CD8-positive, alpha-beta memory T cell (primary cell): ENCODE measurements around the gene SERTAD2. TPM values are rescaled to one million over a fixed set of nuclear protein-coding genes. Genes with fewer than 3 reads are reported as not detected.

Experiments used
- CTCF ChIA-PET: fragments of 350-600 bp; sonication (Branson Sonifier 250); formaldehyde crosslinking; loops from one replicate; lab custom pipeline; 2021; ENCODE audit warnings: antibody characterized with exemption; lab: Charles Lee
- POLR2A ChIA-PET: fragments of 350-600 bp; sonication (Branson Sonifier 250); formaldehyde crosslinking; loops from one replicate; lab custom pipeline; 2021; ENCODE audit warnings: antibody characterized with exemption; lab: Charles Lee
- DNase-seq, 5 donors: peaks; one replicate each; pipeline versions ENCODE4 v3.0.0 to v3.0.0-alpha.2; 2020 to 2022; ENCODE audit warnings: mixed read lengths in 1 of 5
- H3K27ac ChIP-seq: one replicate; pipeline ENCODE4 v1.7.0; 2013; ENCODE audit warnings: low read depth, mild to moderate bottlenecking, low read length, moderate library complexity
- H3K27me3 ChIP-seq: 2 replicates; pipeline ENCODE4 v1.7.0; 2013; ENCODE audit warnings: low read length, mild to moderate bottlenecking; ENCODE audit not compliant: insufficient read depth, poor library complexity, severe bottlenecking
- H3K36me3 ChIP-seq: 2 replicates; pipeline ENCODE4 v1.7.0; 2013; ENCODE audit warnings: mild to moderate bottlenecking, low read length, moderate library complexity; ENCODE audit not compliant: insufficient read depth
- H3K4me1 ChIP-seq: 2 replicates; pipeline ENCODE4 v1.7.0; 2013; ENCODE audit warnings: mild to moderate bottlenecking, low read length, moderate library complexity; ENCODE audit not compliant: insufficient read depth
- H3K4me3 ChIP-seq: 2 replicates; pipeline ENCODE4 v1.7.0; 2013; ENCODE audit warnings: mild to moderate bottlenecking, low read length
- H3K9me3 ChIP-seq: 2 replicates; pipeline ENCODE4 v1.7.0; 2013; ENCODE audit warnings: mild to moderate bottlenecking, low read length
- H3K27ac Mint-ChIP-seq, 8 donors: one replicate each; pipeline ENCODE4 v1.8.0; 2020 to 2021; ENCODE audit warnings: mixed read lengths in 8 of 8, mild to moderate bottlenecking in 6 of 8, inconsistent platforms in 3 of 8, moderate library complexity in 3 of 8
- H3K27me3 Mint-ChIP-seq, 2 donors: one replicate each; pipeline ENCODE4 v1.8.0; 2020 to 2021; ENCODE audit warnings: mixed read lengths in 2 of 2, mild to moderate bottlenecking in 1 of 2, moderate library complexity in 1 of 2
- H3K36me3 Mint-ChIP-seq, 3 donors: one replicate each; pipeline ENCODE4 v1.8.0; 2020 to 2021; ENCODE audit warnings: mixed read lengths in 3 of 3, inconsistent platforms in 1 of 3, mild to moderate bottlenecking in 1 of 3
- H3K4me1 Mint-ChIP-seq, 3 donors: one replicate each; pipeline ENCODE4 v1.8.0; 2020 to 2021; ENCODE audit warnings: mixed read lengths in 3 of 3, inconsistent platforms in 1 of 3, mild to moderate bottlenecking in 1 of 3
- H3K4me3 Mint-ChIP-seq, 7 donors: one replicate each; pipeline ENCODE4 v1.8.0; 2020 to 2021; ENCODE audit warnings: mixed read lengths in 7 of 7, mild to moderate bottlenecking in 6 of 7, moderate library complexity in 4 of 7, inconsistent platforms in 2 of 7
- H3K9me3 Mint-ChIP-seq, 5 donors: one replicate each; pipeline ENCODE4 v1.8.0; 2020 to 2022; ENCODE audit warnings: mixed read lengths in 5 of 5, mild to moderate bottlenecking in 3 of 5, moderate library complexity in 2 of 5, inconsistent platforms in 1 of 5
- polyA plus RNA-seq: library from polyadenylated mRNA; unstranded; fragments of 300-500 nt; fragmentation: Illumina TruSeq; gene quantifications from one replicate; pipeline ENCODE4 v1.2.3, GENCODE V29; 2021
- total RNA-seq, 2 experiments: library from RNA; stranded (reverse); gene quantifications; one replicate each; pipeline ENCODE4 v1.2.3, GENCODE V29; 2021

The SERTAD2 gene
- total and polyA plus RNA-seq, 3 experiments from 2014 or later, result 6.3 to 21.4 (median 20.6) TPM

GRCh38 chr2:64638502-64639120, 15.1 kb downstream of the SERTAD2 start:
- Histone ChIP-seq H3K4me3 (no peak overlapping the region), H3K36me3 (peaks cover 20% of the 10 kb centered on the region), H3K4me1 (peaks cover 68% of the 10 kb centered on the region), H3K27me3 (no peaks in the 10 kb centered on the region), H3K9me3 (no peaks in the 10 kb centered on the region), H3K27ac (no peak overlapping the region)
- peaks cover 3 to 34% (median 10%) of the 10 kb centered on the region in 3 donors for H3K36me3 Mint-ChIP-seq
- H3K9me3 Mint-ChIP-seq, result no peaks in the 10 kb centered on the region
- peaks cover 0 to 2% of the 10 kb centered on the region in 2 donors for H3K27me3 Mint-ChIP-seq
- no peak for DNase-seq
- H3K4me1 Mint-ChIP-seq, result peaks cover 64 to 80% (median 73%) of the 10 kb centered on the region in 3 donors
- ChIA-PET POLR2A (interaction anchor here (0.6 kb wide), 1 partner anchor 111 kb away, joined by 3 read pairs; no protein-coding TSS in a partner anchor), CTCF (interaction anchor here (4.9 kb wide), 1 partner anchor 15 kb away, joined by 17 read pairs; the partner anchor contains the start of gene SERTAD2)
- no peak overlapping the region for H3K4me3 Mint-ChIP-seq
- H3K27ac Mint-ChIP-seq, result peak overlapping the region in 4 of 8 donors; percentile 62 to 95 (median 77)

GRCh38 chr2:64637931-64638330, 15.8 kb downstream of the SERTAD2 start:
- H3K4me1 ChIP-seq, result peaks cover 63% of the 10 kb centered on the region
- H3K4me3 ChIP-seq, result no peak overlapping the region
- Mint-ChIP-seq H3K36me3 (peaks cover 3 to 41% (median 10%) of the 10 kb centered on the region in 3 donors), H3K9me3 (no peaks in the 10 kb centered on the region), H3K27me3 (peaks cover 0 to 2% of the 10 kb centered on the region in 2 donors), H3K4me1 (peaks cover 60 to 75% (median 68%) of the 10 kb centered on the region in 3 donors), H3K4me3 (peak overlapping the region in 2 of 7 donors; percentile 8 to 57), H3K27ac (peak overlapping the region in 7 of 8 donors; percentile 27 to 95 (median 82))
- H3K36me3 ChIP-seq, result peaks cover 24% of the 10 kb centered on the region
- H3K27ac ChIP-seq, result no peak overlapping the region
- ChIA-PET CTCF (interaction anchor here (1.2 to 4.9 kb wide), 3 partner anchors 8 to 30 kb away, joined by 4 to 17 read pairs (median 13); partner anchors contain the start of gene SERTAD2), POLR2A (interaction anchor here (0.6 kb wide), 1 partner anchor 111 kb away, joined by 3 read pairs; no protein-coding TSS in a partner anchor)
- H3K9me3 ChIP-seq, result no peaks in the 10 kb centered on the region
- DNase-seq, result no peak
- no peaks in the 10 kb centered on the region for H3K27me3 ChIP-seq

- Histone ChIP-seq H3K27ac (no peak overlapping the region), H3K36me3 (peaks cover 24% of the 10 kb centered on the region), H3K27me3 (no peaks in the 10 kb centered on the region), H3K4me3 (no peak overlapping the region), H3K4me1 (peaks cover 58% of the 10 kb centered on the region), H3K9me3 (no peaks in the 10 kb centered on the region)
- H3K27me3 Mint-ChIP-seq, result peaks cover 0 to 2% of the 10 kb centered on the region in 2 donors
- DNase-seq, result peak in 1 of 5 donors; percentile 49
- ChIA-PET CTCF (interaction anchor here (1.0 to 4.9 kb wide), 5 partner anchors 9 to 42 kb away, joined by 3 to 17 read pairs (median 4); partner anchors contain the start of gene SERTAD2), POLR2A (interaction anchor here (0.8 to 1.2 kb wide), 2 partner anchors 8 to 16 kb away, joined by 4 to 5 read pairs; partner anchors contain the start of gene SERTAD2)
- peak overlapping the region in 2 of 7 donors; percentile 69 to 72 for H3K4me3 Mint-ChIP-seq
- H3K4me1 Mint-ChIP-seq, result peaks cover 54 to 68% (median 59%) of the 10 kb centered on the region in 3 donors
- peaks cover 3 to 46% (median 10%) of the 10 kb centered on the region in 3 donors for H3K36me3 Mint-ChIP-seq
- peak overlapping the region; percentile 21 to 95 (median 88) for H3K27ac Mint-ChIP-seq
- no peaks in the 10 kb centered on the region for H3K9me3 Mint-ChIP-seq
These were observed 16.6 kb downstream of the SERTAD2 start for GRCh38 chr2:64637000-64637635.

GRCh38 chr2:64635976-64636911, 17.5 kb downstream of the SERTAD2 start:
- POLR2A ChIA-PET, result interaction anchor here (0.8 to 1.2 kb wide), 2 partner anchors 9 to 17 kb away, joined by 4 to 5 read pairs; partner anchors contain the start of gene SERTAD2
- peaks cover 45 to 59% (median 53%) of the 10 kb centered on the region in 3 donors for H3K4me1 Mint-ChIP-seq
- Histone ChIP-seq H3K4me1 (peaks cover 49% of the 10 kb centered on the region), H3K36me3 (peaks cover 24% of the 10 kb centered on the region), H3K4me3 (no peak overlapping the region), H3K27ac (no peak overlapping the region), H3K9me3 (no peaks in the 10 kb centered on the region), H3K27me3 (no peaks in the 10 kb centered on the region)
- peak overlapping the region; percentile 21 to 95 (median 88) for H3K27ac Mint-ChIP-seq
- peaks cover 3 to 47% (median 8%) of the 10 kb centered on the region in 3 donors for H3K36me3 Mint-ChIP-seq
- no peaks in the 10 kb centered on the region for H3K27me3 Mint-ChIP-seq
- CTCF ChIA-PET, result interaction anchor here (0.9 to 4.9 kb wide), 6 partner anchors 8 to 196 kb away, joined by 3 to 17 read pairs (median 4); partner anchors contain the start of gene SERTAD2
- no peaks in the 10 kb centered on the region for H3K9me3 Mint-ChIP-seq
- peak overlapping the region in 6 of 7 donors; percentile 52 to 76 (median 67) for H3K4me3 Mint-ChIP-seq
- DNase-seq, result no peak

DNA sequence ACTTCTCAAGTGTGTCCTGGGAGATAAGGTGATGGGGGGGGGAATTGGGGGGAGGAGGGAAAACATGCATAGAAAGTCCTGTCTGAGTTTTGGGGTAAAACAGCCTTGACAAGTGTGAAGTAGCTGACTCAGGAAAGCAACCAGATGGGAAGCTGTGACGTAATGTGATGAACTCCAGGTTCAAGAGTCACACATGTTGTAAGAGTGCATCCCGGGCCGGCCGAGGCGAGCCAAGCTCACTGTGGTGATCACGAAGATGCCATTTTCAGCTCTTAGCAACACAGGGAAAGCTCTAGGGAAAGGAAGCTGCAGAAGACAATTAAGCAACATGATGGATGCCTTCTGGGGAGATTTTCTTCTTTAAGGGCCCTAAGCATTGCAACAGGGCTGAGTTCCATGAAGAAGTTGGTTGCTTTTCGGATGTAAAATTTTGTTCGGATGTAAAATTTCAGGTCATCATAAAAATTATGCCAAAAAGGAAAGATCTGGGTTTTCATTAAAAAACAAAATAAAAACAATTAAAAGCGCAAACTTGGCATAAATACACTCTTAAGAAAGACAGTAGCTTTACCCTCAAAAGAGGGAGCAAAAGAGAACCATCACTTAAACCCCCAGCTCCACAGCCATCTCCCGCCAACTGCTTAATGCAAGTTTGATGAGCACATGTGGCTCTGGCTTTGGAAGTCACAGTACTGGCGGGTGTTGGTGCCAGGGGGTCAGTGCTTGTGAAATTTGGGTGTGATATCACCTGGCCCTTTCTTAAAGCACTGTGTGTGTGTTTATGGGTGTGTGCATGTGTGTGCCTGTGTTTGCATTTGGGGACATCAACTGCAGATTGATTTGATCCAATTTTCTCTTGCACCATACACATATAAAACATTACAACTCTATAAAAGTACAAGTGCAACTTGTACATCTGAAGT, 19.1 kb downstream of the SERTAD2 start:
- Histone ChIP-seq H3K36me3 (peaks cover 24% of the 10 kb centered on the region), H3K9me3 (no peaks in the 10 kb centered on the region), H3K27me3 (no peaks in the 10 kb centered on the region), H3K27ac (no peak overlapping the region), H3K4me1 (peaks cover 34% of the 10 kb centered on the region), H3K4me3 (no peak overlapping the region)
- CTCF ChIA-PET, result interaction anchor here (0.7 to 1.6 kb wide), 4 partner anchors 12 to 197 kb away, joined by 3 to 4 read pairs (median 4); partner anchors contain the start of gene SERTAD2
- H3K36me3 Mint-ChIP-seq, result peaks cover 3 to 56% (median 14%) of the 10 kb centered on the region in 3 donors
- no peaks in the 10 kb centered on the region for H3K9me3 Mint-ChIP-seq
- no peak overlapping the region for H3K27ac Mint-ChIP-seq
- no peak overlapping the region for H3K4me3 Mint-ChIP-seq
- POLR2A ChIA-PET, result interaction anchor here (0.6 to 0.7 kb wide), 2 partner anchors 9 to 12 kb away, joined by 3 to 4 read pairs; no protein-coding TSS in a partner anchor
- H3K27me3 Mint-ChIP-seq, result no peaks in the 10 kb centered on the region
- no peak for DNase-seq
- H3K4me1 Mint-ChIP-seq, result peaks cover 34 to 43% (median 40%) of the 10 kb centered on the region in 3 donors

DNA sequence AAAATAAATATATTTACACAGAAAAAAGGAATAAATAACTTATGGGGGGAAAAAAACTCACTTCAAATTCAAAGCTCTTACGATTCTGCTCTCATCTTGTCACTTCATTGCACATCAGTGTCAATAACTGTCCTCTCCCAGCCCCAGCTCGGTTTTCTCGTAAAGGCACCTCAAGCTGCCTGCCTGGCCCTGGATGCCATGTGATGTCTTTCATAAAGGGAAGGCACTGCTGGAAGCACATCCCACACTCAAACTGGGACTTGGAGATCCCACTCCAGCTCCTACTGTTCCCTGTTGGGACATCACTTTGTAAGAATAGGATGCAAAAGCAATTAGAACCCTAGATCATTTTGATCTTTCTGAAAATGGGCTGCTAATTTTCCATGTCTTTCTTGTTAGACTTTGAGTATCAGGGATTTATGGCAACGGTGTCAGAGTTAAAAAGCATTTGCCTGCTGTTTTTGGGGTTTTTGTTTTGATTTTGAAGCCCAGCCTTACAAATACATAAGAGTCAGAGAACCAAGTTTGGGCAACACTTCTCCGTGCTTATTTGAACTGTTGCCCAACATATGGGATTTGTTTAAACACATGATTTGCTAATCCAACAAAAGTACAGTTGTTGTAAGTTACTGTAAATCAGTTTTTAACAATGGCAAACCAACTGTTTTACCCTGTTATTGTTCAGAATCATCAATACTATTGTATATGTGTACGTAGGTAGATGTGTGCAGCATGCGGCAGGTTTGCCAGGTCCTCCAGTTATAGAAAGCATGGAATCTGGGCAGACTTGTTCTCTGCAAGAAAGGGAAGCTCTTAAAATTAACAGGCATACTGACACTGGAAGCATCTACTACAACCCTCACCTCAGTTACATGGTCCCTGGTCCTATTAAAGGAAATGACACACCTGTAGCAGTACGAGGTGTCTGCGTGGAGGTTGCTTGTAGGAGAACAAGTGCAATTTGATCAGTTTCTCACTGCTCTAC, 20.6 kb downstream of the SERTAD2 start:
- H3K27ac ChIP-seq, result no peak overlapping the region
- peaks cover 24% of the 10 kb centered on the region for H3K36me3 ChIP-seq
- Mint-ChIP-seq H3K36me3 (peaks cover 3 to 58% (median 14%) of the 10 kb centered on the region in 3 donors), H3K9me3 (no peaks in the 10 kb centered on the region), H3K27ac (peak overlapping the region in 1 of 8 donors; percentile 21), H3K4me1 (peaks cover 24 to 28% (median 27%) of the 10 kb centered on the region in 3 donors), H3K4me3 (no peak overlapping the region), H3K27me3 (no peaks in the 10 kb centered on the region)
- H3K27me3 ChIP-seq, result no peaks in the 10 kb centered on the region
- DNase-seq, result peak in 1 of 5 donors; percentile 32
- H3K4me3 ChIP-seq, result no peak overlapping the region
- peaks cover 21% of the 10 kb centered on the region for H3K4me1 ChIP-seq
- POLR2A ChIA-PET, result no interaction called here
- no peaks in the 10 kb centered on the region for H3K9me3 ChIP-seq
- CTCF ChIA-PET, result no interaction called here
